Smooth muscle cell of the brain vasculature (primary cell): ENCODE data around the gene RIPOR3.

Experiments used
- DNase-seq: peaks from one replicate; pipeline ENCODE4 v3.0.0-alpha.2; 2012; ENCODE audit warnings: low read depth, low spot score

RIPOR3 gene

DNA sequence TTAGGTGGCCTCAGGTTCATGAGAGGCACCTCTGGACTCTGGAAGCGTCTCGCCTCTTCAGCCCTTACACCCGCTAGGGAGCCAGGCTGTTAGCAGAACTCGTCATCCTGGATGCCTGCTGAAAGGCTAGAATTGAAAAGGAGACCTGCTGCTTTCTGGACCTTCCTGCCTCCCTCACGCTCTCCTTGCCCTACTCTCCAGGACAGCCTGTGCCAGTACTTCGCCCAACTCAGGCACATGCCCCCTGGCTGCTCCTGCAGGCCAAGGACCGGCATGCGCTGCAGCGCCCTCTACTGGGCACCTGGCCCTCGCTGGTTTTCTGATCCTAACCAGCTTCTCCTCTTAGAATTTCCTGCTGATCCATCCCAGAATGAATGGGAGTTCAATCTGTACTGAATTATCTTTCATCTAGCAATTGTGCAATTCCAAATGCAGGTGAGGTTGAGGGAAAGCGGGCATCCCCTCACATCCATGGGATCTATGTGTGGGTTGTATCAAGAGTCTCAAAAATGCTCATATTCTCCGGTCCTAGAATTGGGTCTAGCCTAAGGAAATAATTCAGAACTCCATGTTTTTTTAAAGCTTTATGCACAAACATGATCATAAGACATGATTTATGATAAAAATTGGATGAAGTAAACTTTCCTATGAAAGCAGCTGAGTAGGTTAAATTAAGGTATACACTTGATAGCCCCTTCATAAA is 103.2 kb downstream of the RIPOR3 start:
- no peak for DNase-seq

DNA sequence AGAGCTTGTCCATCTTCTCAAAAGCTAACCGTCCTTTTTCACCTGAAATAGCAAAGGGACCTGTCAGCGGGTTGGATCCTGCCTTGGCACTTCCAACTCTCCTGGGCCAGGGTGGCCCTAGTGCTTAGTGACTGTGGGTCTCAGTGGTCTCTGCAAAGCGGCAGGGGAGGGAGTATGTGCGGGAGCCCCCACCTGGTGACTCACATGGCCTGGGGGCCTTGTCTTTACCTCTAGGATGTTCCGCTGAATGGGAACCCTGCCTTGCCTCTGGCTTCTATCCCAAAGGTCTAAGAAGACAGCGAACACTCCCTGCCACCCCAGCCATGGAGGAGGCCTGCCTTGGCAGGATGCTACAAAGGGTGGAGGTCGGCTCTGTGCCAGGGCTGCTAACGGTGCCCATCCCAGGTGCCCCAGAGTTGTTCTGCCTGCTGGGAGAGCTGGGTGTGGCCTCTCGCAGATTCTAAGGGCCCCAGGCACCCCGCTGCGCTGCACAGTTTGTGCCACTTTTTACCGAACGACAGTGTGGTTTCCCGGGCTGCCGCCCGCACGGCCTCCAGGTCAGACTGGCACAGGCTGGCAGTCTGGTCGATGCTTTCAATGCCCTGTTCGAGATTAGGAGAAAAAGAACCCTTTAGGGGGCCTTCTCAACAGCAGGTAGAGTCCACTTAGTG is 103.9 kb downstream of the RIPOR3 start:
- no peak for DNase-seq

DNA sequence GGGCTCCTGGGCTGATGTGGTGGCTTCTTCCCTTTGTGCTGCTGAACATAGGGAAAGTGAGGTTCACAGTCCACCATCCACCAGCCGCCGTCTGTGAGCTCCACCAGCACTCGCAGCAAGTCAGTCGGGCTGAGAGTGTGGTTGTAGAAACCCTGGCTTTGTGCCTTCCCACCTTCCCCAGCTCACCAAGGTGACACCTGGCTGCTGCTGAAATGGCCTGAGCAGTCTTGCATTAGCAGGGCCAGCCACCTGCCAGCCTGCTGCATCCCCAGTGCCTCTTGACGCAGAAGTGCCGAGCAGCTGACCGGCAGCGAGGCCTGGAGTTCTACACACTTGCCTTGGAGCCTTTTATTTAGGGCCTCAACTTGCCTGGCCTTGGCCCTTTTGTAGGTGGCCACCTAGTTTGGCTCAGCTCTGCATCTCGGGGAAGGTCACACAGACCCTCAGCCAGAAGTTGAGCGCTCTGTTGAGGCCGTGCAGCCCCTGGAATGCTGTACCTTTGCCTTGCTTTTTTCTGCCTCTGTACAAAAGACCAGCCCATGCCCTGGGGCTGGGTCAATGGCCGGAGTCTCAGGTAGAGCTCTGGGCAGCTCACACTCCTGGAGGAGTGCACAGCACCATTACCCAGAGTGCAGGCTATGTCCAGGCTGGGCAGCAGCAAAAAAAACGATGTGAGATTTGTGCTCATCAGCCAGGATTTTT is 104.7 kb downstream of the RIPOR3 start:
- DNase-seq = no peak

GRCh38 chr20:50585678-50586077 is 105.7 kb downstream of the RIPOR3 start:
- DNase-seq = no peak

DNA sequence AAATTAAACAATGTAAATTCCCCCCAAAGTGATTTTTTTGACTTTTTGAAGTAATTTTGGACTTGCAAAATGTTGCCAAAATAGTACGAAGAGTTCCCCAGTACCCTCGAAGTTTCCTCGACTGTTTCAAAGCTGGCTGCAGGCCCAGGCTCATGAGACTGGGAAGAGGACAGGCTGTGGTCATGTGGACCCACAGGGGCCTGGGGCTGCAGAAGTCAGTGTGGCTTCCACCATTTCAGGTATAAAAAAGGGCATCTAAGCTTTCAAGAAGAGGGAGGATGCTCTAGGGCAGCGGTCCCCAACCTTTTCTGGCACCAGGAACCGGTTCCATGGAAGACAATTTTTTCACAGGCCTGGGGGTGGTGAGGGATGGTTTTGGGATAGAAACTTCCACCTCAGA is 106.1 kb downstream of the RIPOR3 start:
- DNase-seq = no peak

DNA sequence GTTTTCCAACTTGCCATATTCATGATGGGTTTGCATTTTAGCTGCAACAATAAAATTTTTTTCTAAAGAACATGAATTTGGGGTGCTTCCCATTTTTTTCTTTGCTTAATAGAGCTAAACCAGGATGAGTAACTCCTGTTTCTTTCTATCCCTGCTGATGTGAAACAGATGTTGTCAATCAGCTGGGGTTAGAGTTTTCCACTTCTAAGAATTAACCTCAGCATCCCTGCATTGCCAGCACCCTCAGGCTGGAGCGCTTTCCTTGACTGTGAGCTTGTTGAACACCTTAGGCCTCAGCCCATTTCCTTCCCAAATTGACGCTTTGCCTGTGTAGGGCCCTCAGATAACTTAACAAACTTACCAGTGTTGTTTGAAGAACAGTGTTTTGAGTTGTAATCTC is 106.7 kb downstream of the RIPOR3 start:
- no peak for DNase-seq

- no peak for DNase-seq
Observed at GRCh38 chr20:50583442-50584150, 107.7 kb downstream of the RIPOR3 start.

DNA sequence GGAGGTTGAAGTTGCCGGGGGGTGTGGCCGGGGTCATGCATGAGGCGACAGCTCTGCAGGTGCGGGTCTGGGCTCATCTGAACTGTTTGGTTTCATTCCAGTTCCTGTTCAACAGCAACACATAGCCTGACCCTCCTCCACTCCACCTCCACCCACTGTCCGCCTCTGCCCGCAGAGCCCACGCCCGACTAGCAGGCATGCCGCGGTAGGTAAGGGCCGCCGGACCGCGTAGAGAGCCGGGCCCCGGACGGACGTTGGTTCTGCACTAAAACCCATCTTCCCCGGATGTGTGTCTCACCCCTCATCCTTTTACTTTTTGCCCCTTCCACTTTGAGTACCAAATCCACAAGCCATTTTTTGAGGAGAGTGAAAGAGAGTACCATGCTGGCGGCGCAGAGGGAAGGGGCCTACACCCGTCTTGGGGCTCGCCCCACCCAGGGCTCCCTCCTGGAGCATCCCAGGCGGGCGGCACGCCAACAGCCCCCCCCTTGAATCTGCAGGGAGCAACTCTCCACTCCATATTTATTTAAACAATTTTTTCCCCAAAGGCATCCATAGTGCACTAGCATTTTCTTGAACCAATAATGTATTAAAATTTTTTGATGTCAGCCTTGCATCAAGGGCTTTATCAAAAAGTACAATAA is 108.6 kb downstream of the RIPOR3 start:
- DNase-seq = no peak

GRCh38 chr20:50582092-50582491 is 109.2 kb downstream of the RIPOR3 start:
- no peak for DNase-seq

- DNase-seq = no peak
Observed at GRCh38 chr20:50580842-50581544, 110.3 kb downstream of the RIPOR3 start.

GRCh38 chr20:50580016-50580747 is 111.2 kb downstream of the RIPOR3 start:
- no peak for DNase-seq

- no peak for DNase-seq
Observed at GRCh38 chr20:50579511-50579910, 111.8 kb downstream of the RIPOR3 start.

DNA sequence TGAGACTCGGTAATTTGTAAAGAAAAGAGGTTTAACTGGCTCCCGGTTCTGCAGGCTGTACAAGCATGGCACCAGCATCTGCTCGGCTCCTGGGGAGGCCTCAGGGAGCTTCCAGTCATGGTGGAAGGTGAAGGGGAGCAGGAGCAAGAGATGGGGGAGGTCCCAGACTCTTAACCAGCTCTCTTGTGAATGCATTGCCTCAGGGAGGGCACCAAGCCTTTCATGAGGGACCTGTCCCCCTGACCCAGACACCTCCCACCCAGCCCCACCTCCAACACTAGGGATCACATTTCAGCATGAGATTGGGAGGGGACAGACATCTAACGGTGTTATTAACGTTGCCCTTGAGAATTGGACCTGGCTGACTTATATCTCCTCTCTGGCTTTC is 112.6 kb downstream of the RIPOR3 start:
- DNase-seq = no peak

DNA sequence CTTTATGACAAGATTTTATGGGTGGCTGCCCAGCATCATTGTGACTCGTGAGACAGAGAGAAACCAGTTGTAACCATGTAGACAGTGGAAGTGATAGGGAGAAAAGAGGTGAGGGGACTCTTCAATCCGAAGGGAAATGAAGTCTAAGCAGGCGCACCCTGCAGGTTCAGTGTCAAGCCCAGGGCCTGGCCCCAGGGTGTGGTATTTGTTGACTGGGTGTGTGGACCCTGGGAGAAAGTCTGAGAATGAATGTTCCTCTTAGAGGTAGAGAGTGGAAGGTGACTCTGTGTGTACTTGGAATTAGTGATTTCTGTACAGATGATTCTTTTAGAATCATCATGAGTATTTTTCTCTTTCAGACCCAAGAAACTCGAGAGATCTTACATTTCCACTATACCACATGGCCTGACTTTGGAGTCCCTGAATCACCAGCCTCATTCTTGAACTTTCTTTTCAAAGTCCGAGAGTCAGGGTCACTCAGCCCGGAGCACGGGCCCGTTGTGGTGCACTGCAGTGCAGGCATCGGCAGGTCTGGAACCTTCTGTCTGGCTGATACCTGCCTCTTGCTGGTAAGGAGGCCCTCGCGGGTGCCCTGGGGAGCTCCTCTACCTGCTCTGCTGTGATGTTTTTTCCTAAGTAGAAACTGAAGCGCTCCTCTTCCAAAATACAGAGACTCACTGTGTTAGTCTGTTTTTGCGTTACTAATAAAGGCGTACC is 113.1 kb downstream of the RIPOR3 start:
- DNase-seq = no peak

DNA sequence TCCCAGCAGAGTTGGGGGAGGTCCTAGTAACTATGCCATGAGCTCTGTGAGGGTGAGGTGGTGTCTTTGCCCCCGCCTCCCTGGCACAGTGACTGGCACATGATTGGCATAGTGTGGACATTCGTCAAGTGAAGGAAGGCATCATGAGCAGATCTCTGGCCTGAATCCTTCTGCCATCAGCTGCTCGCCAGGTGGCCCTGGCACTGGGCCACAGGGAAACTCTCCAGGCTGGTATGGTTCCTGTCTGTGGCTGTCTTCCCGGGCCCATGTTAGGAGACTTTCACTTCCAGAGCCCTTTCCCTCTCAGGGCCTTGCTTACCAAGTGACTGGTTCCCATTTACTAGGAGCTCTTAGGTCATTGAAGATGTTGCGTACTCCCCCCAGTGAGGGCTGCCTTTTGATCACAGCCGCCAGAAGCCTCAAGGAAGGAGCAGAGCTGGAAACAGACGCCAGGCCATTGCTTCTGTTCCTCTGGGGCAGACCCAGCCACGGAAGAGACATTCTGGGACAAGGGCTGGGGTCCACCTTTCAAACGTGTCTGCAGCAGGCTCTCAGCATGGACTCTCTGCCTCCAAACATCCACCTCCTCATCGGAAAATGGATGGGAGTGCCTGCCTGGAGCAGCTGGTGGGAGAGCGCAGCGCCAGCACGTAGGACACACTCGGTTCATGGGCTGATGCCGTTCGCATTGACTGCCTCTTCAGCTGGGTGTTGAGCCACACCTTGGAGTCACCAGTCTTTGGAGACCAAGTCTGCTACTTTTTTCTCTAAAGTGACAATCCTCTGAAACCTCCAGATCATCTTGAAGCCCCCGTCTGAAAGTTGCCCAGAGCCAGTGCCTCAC is 113.9 kb downstream of the RIPOR3 start:
- no peak for DNase-seq

- no peak for DNase-seq
Observed at GRCh38 chr20:50575865-50576720, 115.2 kb downstream of the RIPOR3 start.

- no peak for DNase-seq
Observed at GRCh38 chr20:50574586-50574985, 116.8 kb downstream of the RIPOR3 start.

GRCh38 chr20:50574108-50574507 is 117.2 kb downstream of the RIPOR3 start:
- DNase-seq = no peak
